WTC11 (cell line): Measurements from ENCODE around the gene MMP19. TPM values are rescaled to one million over a fixed set of nuclear protein-coding genes. Genes with fewer than 3 reads are reported as not detected.

Experiments used
- ATAC-seq: fragments of 200-7000 bp; cut with Tn5 transposase; 2 replicates; pipeline ENCODE4 v1.10.0; 2021; ENCODE audit warnings: mild to moderate bottlenecking, moderate library complexity
- CTCF ChIA-PET: fragments of 300-600 bp; sonication (Branson Sonifier 250); formaldehyde crosslinking; loops from one replicate; lab custom pipeline; 2021; ENCODE audit warnings: antibody characterized with exemption; lab: Charles Lee
- POLR2A ChIA-PET: fragments of 350-600 bp; sonication (Branson Sonifier 250); formaldehyde crosslinking; loops from one replicate; lab custom pipeline; 2021; ENCODE audit warnings: antibody characterized with exemption; lab: Charles Lee
- DNase-seq: peaks from one replicate; pipeline ENCODE4 v3.0.0; 2021; ENCODE audit warnings: low spot score
- H3K27ac Mint-ChIP-seq: 2 replicates; pipeline ENCODE4 v1.8.0; 2021; ENCODE audit warnings: mixed read lengths
- H3K27me3 Mint-ChIP-seq: 2 replicates; pipeline ENCODE4 v1.8.0; 2021; ENCODE audit warnings: low read depth, mild to moderate bottlenecking, moderate library complexity, mixed read lengths
- H3K36me3 Mint-ChIP-seq: 2 replicates; pipeline ENCODE4 v1.8.0; 2021; ENCODE audit warnings: mixed read lengths
- H3K4me1 Mint-ChIP-seq: 2 replicates; pipeline ENCODE4 v1.8.0; 2022; ENCODE audit warnings: mixed read lengths
- H3K4me3 Mint-ChIP-seq: 2 replicates; pipeline ENCODE4 v1.8.0; 2021; ENCODE audit warnings: mild to moderate bottlenecking, moderate library complexity, mixed read lengths
- H3K9me3 Mint-ChIP-seq: 2 replicates; pipeline ENCODE4 v1.8.0; 2021; ENCODE audit warnings: mixed read lengths
- ATF1 ChIP-seq: sonication (generic); formaldehyde crosslinking; IDR thresholded peaks from 2 replicates; pipeline ENCODE4 v1.8.1; 2023; ENCODE audit warnings: mild to moderate bottlenecking, moderate library complexity, missing genetic modification reagents
- CREM ChIP-seq: sonication (generic); formaldehyde crosslinking; IDR thresholded peaks from 2 replicates; pipeline ENCODE4 v1.8.1; 2022; ENCODE audit warnings: mild to moderate bottlenecking, missing genetic modification reagents, moderate library complexity
- HMGA2 ChIP-seq: fragments of 250-450 bp; sonication (Bioruptor Pico); IDR thresholded peaks from 2 replicates; pipeline ENCODE4 v1.4.0; 2021; ENCODE audit warnings: mild to moderate bottlenecking, moderate library complexity
- KAT7 ChIP-seq: sonication (generic); formaldehyde crosslinking; IDR thresholded peaks from 2 replicates; pipeline ENCODE4 v1.8.1; 2023; ENCODE audit warnings: missing genetic modification reagents, mild to moderate bottlenecking, borderline replicate concordance
- NFATC4 ChIP-seq: fragments of 250-450 bp; sonication (Bioruptor Pico); IDR thresholded peaks from 2 replicates; pipeline ENCODE4 v1.9.0; 2021; ENCODE audit warnings: mild to moderate bottlenecking
- NFYB ChIP-seq: sonication (generic); formaldehyde crosslinking; conservative IDR thresholded peaks from 2 replicates; pipeline ENCODE4 v1.8.0; 2022; ENCODE audit warnings: low read depth, missing genetic modification reagents
- PRRX2 ChIP-seq: fragments of 250-450 bp; sonication (Bioruptor Pico); IDR thresholded peaks from 2 replicates; pipeline ENCODE4 v1.8.0; 2021; ENCODE audit warnings: mild to moderate bottlenecking
- total RNA-seq: library from RNA; stranded (reverse); gene quantifications from 3 replicates; pipeline ENCODE4 v1.2.3, GENCODE V29; 2021
- TF ChIP-seq, protein P1 (sequence below): sonication (generic); formaldehyde crosslinking; conservative IDR thresholded peaks from 2 replicates; pipeline ENCODE4 v1.8.1; 2023; ENCODE audit warnings: mild to moderate bottlenecking, low read depth, missing genetic modification reagents, moderate library complexity
- TF ChIP-seq, protein P2 (sequence below): fragments of 250-450 bp; sonication (Bioruptor Pico); conservative IDR thresholded peaks from 2 replicates; pipeline ENCODE4 v1.9.0; 2021; ENCODE audit warnings: mild to moderate bottlenecking
- TF ChIP-seq, protein P3 (sequence below): fragments of 250-450 bp; sonication (Bioruptor Pico); IDR thresholded peaks from 2 replicates; pipeline ENCODE4 v1.9.0; 2021; ENCODE audit warnings: mild to moderate bottlenecking, borderline replicate concordance
- TF ChIP-seq, protein P4 (sequence below): sonication (generic); formaldehyde crosslinking; IDR thresholded peaks from 2 replicates; pipeline ENCODE4 v1.8.0; 2023; ENCODE audit warnings: missing genetic modification reagents
- TF ChIP-seq, protein P5 (sequence below): sonication (generic); formaldehyde crosslinking; IDR thresholded peaks from 2 replicates; pipeline ENCODE4 v1.8.0; 2023; ENCODE audit warnings: missing genetic modification reagents, mild to moderate bottlenecking, borderline replicate concordance
- TF ChIP-seq, protein P6 (sequence below): sonication (generic); formaldehyde crosslinking; IDR thresholded peaks from 2 replicates; pipeline ENCODE4 v1.8.1; 2022; ENCODE audit warnings: low read depth, missing genetic modification reagents, borderline replicate concordance
- TF ChIP-seq, protein P7 (sequence below): sonication (generic); formaldehyde crosslinking; IDR thresholded peaks from 2 replicates; pipeline ENCODE4 v1.8.1; 2022; ENCODE audit warnings: low read depth, mild to moderate bottlenecking, moderate library complexity, missing genetic modification reagents, borderline replicate concordance

Gene MMP19
- total RNA-seq, 1 experiment from 2014 or later: 1.6 TPM

DNA sequence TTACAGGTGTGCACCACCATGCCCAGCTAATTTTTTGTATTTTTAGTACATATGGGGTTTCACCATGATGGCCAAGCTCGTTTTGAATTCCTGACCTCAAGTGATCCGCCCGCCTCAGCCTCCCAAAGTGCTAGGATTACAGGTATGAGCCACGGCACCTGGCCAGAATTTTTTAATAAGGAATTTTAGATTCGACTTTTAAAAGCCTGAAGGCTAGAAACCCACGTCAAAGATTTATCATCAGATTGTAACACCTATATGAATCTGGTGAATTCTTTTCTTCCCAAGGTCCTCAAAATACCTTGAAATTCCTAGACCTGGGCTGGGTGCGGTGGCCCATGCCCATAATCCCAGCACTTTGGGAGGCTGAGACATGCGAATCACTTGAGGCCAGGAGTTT is 18.7 kb upstream of the MMP19 start (continued):
- TF ChIP-seq, protein P1, sequence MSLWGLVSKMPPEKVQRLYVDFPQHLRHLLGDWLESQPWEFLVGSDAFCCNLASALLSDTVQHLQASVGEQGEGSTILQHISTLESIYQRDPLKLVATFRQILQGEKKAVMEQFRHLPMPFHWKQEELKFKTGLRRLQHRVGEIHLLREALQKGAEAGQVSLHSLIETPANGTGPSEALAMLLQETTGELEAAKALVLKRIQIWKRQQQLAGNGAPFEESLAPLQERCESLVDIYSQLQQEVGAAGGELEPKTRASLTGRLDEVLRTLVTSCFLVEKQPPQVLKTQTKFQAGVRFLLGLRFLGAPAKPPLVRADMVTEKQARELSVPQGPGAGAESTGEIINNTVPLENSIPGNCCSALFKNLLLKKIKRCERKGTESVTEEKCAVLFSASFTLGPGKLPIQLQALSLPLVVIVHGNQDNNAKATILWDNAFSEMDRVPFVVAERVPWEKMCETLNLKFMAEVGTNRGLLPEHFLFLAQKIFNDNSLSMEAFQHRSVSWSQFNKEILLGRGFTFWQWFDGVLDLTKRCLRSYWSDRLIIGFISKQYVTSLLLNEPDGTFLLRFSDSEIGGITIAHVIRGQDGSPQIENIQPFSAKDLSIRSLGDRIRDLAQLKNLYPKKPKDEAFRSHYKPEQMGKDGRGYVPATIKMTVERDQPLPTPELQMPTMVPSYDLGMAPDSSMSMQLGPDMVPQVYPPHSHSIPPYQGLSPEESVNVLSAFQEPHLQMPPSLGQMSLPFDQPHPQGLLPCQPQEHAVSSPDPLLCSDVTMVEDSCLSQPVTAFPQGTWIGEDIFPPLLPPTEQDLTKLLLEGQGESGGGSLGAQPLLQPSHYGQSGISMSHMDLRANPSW (CRISPR knock-in tag): no peak
- TF ChIP-seq, protein P2, sequence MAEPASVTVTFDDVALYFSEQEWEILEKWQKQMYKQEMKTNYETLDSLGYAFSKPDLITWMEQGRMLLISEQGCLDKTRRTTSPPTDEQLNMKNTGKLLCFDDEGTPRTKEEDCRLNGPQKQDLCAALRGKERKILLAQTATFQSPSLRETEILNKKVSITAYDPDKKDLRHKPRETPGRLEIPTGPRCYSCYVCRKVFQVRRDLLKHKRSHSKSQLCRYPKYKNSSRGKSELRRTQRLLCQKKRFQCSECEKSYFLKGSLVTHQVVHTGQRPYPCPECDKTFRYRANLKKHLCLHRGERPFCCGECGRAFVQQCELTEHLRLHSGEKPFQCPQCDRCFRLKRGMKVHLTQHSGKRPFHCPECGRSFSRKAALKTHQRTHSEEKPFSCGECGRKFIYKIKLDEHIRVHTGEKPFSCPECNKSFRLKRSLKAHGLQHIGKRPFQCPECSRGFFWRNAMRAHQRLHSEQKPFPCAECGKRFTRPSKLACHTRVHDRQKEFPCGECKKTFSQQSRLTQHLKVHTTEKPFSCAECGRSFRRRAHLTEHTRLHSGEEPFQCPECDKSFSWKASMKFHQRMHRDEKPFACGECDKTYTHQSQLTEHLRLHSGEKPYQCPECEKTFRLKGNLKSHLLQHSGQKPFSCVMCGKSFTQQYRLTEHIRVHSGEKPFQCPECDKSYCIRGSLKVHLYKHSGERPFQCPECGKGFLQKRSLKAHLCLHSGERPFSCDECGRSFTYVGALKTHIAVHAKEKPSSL: no peak
- TF ChIP-seq KAT7: no peak
- TF ChIP-seq, protein P3, sequence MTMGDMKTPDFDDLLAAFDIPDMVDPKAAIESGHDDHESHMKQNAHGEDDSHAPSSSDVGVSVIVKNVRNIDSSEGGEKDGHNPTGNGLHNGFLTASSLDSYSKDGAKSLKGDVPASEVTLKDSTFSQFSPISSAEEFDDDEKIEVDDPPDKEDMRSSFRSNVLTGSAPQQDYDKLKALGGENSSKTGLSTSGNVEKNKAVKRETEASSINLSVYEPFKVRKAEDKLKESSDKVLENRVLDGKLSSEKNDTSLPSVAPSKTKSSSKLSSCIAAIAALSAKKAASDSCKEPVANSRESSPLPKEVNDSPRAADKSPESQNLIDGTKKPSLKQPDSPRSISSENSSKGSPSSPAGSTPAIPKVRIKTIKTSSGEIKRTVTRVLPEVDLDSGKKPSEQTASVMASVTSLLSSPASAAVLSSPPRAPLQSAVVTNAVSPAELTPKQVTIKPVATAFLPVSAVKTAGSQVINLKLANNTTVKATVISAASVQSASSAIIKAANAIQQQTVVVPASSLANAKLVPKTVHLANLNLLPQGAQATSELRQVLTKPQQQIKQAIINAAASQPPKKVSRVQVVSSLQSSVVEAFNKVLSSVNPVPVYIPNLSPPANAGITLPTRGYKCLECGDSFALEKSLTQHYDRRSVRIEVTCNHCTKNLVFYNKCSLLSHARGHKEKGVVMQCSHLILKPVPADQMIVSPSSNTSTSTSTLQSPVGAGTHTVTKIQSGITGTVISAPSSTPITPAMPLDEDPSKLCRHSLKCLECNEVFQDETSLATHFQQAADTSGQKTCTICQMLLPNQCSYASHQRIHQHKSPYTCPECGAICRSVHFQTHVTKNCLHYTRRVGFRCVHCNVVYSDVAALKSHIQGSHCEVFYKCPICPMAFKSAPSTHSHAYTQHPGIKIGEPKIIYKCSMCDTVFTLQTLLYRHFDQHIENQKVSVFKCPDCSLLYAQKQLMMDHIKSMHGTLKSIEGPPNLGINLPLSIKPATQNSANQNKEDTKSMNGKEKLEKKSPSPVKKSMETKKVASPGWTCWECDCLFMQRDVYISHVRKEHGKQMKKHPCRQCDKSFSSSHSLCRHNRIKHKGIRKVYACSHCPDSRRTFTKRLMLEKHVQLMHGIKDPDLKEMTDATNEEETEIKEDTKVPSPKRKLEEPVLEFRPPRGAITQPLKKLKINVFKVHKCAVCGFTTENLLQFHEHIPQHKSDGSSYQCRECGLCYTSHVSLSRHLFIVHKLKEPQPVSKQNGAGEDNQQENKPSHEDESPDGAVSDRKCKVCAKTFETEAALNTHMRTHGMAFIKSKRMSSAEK (CRISPR knock-in tag): no peak
- TF ChIP-seq, protein P4, sequence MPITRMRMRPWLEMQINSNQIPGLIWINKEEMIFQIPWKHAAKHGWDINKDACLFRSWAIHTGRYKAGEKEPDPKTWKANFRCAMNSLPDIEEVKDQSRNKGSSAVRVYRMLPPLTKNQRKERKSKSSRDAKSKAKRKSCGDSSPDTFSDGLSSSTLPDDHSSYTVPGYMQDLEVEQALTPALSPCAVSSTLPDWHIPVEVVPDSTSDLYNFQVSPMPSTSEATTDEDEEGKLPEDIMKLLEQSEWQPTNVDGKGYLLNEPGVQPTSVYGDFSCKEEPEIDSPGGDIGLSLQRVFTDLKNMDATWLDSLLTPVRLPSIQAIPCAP (CRISPR knock-in tag): no peak

DNA sequence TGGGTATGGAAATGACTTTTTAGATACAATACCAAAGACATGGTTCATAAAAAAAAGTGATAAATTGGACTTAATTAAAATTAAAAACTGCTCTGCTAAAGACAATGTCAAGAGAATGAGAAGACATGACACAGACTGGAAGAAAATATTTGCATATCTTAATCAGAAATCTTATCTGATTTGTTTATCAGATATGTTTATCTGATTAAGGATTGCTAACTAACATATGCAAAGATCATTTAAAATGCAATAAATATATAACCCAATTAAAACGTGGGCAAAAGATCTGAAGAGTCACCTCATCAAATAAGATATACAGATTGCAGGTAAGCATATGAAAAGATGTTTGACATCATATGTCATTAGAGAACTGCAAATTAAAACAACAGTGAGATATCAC is 10.0 kb upstream of the MMP19 start:
- H3K27ac Mint-ChIP-seq: no peak overlapping the region
- POLR2A ChIA-PET: no interaction called here
- TF ChIP-seq, protein P5, sequence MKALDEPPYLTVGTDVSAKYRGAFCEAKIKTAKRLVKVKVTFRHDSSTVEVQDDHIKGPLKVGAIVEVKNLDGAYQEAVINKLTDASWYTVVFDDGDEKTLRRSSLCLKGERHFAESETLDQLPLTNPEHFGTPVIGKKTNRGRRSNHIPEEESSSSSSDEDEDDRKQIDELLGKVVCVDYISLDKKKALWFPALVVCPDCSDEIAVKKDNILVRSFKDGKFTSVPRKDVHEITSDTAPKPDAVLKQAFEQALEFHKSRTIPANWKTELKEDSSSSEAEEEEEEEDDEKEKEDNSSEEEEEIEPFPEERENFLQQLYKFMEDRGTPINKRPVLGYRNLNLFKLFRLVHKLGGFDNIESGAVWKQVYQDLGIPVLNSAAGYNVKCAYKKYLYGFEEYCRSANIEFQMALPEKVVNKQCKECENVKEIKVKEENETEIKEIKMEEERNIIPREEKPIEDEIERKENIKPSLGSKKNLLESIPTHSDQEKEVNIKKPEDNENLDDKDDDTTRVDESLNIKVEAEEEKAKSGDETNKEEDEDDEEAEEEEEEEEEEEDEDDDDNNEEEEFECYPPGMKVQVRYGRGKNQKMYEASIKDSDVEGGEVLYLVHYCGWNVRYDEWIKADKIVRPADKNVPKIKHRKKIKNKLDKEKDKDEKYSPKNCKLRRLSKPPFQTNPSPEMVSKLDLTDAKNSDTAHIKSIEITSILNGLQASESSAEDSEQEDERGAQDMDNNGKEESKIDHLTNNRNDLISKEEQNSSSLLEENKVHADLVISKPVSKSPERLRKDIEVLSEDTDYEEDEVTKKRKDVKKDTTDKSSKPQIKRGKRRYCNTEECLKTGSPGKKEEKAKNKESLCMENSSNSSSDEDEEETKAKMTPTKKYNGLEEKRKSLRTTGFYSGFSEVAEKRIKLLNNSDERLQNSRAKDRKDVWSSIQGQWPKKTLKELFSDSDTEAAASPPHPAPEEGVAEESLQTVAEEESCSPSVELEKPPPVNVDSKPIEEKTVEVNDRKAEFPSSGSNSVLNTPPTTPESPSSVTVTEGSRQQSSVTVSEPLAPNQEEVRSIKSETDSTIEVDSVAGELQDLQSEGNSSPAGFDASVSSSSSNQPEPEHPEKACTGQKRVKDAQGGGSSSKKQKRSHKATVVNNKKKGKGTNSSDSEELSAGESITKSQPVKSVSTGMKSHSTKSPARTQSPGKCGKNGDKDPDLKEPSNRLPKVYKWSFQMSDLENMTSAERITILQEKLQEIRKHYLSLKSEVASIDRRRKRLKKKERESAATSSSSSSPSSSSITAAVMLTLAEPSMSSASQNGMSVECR (CRISPR knock-in tag): no peak
- TF ChIP-seq NFYB (CRISPR knock-in tag): no peak
- TF ChIP-seq PRRX2 (CRISPR knock-in tag): no peak
- TF ChIP-seq, protein P6, sequence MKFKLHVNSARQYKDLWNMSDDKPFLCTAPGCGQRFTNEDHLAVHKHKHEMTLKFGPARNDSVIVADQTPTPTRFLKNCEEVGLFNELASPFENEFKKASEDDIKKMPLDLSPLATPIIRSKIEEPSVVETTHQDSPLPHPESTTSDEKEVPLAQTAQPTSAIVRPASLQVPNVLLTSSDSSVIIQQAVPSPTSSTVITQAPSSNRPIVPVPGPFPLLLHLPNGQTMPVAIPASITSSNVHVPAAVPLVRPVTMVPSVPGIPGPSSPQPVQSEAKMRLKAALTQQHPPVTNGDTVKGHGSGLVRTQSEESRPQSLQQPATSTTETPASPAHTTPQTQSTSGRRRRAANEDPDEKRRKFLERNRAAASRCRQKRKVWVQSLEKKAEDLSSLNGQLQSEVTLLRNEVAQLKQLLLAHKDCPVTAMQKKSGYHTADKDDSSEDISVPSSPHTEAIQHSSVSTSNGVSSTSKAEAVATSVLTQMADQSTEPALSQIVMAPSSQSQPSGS (CRISPR knock-in tag): no peak
- TF ChIP-seq, protein P1 (CRISPR knock-in tag): no peak
- TF ChIP-seq CREM (CRISPR knock-in tag): no peak
- no peak for TF ChIP-seq NFATC4
- no peak for TF ChIP-seq HMGA2 (CRISPR knock-in tag)
- TF ChIP-seq, protein P7, sequence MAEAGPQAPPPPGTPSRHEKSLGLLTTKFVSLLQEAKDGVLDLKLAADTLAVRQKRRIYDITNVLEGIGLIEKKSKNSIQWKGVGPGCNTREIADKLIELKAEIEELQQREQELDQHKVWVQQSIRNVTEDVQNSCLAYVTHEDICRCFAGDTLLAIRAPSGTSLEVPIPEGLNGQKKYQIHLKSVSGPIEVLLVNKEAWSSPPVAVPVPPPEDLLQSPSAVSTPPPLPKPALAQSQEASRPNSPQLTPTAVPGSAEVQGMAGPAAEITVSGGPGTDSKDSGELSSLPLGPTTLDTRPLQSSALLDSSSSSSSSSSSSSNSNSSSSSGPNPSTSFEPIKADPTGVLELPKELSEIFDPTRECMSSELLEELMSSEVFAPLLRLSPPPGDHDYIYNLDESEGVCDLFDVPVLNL (CRISPR knock-in tag): no peak
- TF ChIP-seq ATF1 (CRISPR knock-in tag): no peak

More for the DNA sequence above, 10.0 kb upstream of the MMP19 start:
- H3K36me3 Mint-ChIP-seq: no peaks in the 10 kb centered on the region
- CTCF ChIA-PET: interaction anchor here (0.8 to 1.1 kb wide), 2 partner anchors 55 to 64 kb away, joined by 3 to 4 read pairs; no protein-coding TSS in a partner anchor
- DNase-seq (no peak), ATAC-seq (no peak)
- H3K4me1 Mint-ChIP-seq: peaks cover 1% of the 10 kb centered on the region
- no peak overlapping the region for H3K4me3 Mint-ChIP-seq
- H3K9me3 Mint-ChIP-seq: no peaks in the 10 kb centered on the region
- H3K27me3 Mint-ChIP-seq: peaks cover 12% of the 10 kb centered on the region
